NCI-H226 (cell line): ENCODE measurements around the gene RHOXF2.
"Not testable (repeated sequence)": the region's sequence is repeated elsewhere in the genome, so short reads cannot be mapped to it uniquely, and the experiment has no call there.

Experiments used
- DNase-seq: peaks from one replicate; pipeline ENCODE4 v3.0.0-alpha.2; 2015

Gene RHOXF2, protein sequence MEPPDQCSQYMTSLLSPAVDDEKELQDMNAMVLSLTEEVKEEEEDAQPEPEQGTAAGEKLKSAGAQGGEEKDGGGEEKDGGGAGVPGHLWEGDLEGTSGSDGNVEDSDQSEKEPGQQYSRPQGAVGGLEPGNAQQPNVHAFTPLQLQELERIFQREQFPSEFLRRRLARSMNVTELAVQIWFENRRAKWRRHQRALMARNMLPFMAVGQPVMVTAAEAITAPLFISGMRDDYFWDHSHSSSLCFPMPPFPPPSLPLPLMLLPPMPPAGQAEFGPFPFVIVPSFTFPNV

DNA sequence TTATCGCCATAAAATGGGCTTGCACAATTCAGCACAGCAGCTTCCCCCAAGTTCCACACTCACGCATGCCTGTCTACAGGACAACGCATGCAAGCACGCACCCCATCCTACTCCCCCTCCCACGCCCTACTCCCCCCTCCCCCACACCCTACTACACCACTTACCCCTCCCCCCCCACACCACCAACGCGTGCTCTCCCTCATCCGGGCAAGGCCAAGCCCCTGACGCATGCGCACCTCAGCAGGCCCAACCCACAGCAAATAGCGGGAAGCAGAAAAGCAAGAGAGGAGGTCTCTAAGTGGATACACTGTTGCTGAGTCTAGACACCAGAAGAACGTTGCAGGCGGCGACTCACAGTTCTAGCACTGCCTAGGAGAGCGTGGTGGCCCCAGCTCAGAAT lies at the start of gene RHOXF2:
Gene RHOXF2 (plus strand): TSS at position 301 of the 400 bp plus-strand sequence. CDS start 138 bp downstream, outside the sequence.
- DNase-seq, result not testable (repeated sequence)

DNA sequence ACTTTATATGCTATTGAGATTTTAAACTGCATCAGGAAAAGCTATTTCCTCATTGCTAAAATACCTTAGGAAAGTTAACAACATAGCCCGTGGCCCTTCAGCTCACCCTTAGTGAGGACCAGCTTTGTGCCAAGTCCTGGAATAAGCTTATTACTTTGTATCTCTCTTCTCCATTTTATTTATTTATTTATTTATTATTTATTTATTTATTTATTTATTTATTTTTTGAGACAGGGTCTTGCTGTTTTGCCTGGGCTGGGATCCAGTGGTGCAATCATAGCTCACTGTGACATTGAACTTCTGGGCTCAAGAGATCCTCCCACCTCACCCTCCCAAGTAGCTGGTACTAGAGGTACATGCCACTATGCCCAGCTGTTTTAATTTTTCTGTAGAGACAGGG lies 49.0 kb upstream of the RHOXF2 start:
- DNase-seq, result no peak

DNA sequence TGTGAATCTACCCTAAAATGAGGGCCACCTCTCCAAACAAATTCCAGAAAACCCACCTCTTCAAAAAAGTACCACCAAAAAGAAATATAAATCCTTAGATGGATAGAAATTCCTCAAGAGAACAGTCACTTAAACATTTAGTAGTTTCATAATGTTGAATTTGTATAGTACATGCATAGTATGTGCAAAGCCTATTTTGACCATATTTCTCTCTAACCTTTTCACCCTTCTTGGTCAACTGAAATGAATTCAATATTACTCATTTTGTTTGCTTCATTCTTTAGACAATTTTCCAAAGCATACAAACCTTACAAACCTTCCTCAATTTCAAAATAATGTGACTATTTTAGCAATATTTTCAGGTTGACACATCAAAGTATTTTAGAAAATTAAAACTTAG lies 46.8 kb upstream of the RHOXF2 start:
- DNase-seq, result no peak

DNA sequence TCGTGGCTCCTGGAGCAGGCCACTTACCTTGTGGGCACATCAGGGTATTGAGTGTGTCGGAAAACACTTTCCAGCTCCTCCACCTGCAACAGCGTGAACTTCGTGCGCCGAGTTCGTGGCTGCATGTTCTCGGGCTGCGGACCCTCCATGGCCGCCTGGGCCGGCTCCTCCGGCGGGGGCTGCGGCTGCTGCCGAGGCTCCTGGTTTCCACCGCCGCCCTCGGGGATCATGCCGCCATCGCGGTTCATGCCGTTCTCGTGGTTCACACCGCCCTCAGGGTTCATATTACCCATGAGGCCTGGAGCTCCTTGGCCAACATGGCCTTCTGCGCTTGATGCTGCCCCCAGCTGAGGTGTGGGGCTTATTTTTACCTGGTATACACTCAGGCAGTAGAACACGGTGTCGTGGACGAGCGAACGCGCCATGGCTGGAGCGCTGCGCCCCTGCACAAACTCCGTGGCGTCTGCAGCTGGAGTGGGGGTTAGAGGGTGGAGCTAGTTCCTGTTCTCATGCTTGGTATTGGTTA lies 42.9 kb upstream of the RHOXF2 start, which contains the start of gene RHOXF1:
Gene RHOXF1 (minus strand): TSS at position 476 of the 526 bp plus-strand sequence. CDS start 51 bp downstream, at position 425.
- no peak for DNase-seq

DNA sequence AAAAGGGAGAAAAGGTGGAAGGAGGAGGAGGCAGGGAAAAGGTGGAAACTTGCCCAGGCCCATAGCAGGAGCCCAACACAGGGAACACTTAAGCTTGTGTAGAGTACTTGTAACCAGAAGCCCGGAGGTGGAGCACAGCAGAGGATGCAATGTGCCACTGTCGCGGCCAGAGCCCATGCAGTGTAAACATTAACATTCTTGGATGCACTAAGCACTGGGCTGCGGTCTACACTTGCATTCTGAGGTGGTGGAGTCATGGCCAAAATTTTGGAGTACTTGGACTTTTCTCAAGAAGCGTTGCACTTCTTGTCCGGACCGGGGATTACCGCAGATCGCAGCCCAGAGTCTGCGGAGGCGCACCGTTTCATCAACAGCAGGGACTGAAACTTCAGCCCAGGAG lies 38.2 kb upstream of the RHOXF2 start:
- no peak for DNase-seq

GRCh38 chrX:120125444-120125843 lies 33.0 kb upstream of the RHOXF2 start:
- no peak for DNase-seq

GRCh38 chrX:120128306-120128846 lies 30.0 kb upstream of the RHOXF2 start:
- DNase-seq, result not testable (repeated sequence)

DNA sequence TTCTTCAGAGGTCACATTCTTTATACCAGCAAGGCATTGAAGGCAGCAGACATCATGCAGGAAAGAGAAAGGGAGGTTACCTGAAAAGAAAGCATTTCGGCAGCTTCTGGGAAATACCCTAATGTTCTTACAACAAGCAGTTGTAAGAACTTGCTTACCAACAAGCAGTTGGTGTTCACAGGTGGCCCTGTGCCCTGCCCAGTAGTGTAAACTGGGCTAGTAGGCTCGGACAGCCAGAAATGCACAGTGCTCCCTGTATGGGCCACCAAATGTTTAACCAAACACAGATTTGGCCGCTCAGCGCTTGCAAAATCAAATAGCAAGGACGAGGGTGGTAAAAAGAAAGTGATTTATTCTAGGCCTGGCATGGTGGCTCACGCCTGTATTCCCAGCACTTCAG lies 22.3 kb upstream of the RHOXF2 start:
- no peak for DNase-seq

DNA sequence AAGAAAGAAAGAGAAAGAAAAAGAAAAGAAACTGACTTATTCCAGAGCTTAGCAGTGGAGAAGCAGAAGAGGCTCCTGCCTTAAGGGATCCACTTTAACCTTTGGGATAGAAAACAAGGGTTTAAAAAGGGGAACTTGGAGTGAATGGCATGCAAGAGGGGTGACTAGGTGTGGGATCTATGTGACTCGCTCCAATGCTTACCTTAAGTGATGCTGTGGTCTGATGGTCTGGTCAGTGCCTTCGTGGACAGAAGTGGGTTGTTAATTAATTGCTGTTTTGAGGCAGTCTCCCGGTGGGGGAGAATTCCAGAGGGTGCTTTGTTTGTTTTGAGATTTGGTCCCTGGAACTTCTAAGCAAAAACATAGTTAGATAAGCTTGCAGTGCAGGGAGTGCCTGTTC lies 21.6 kb upstream of the RHOXF2 start:
- no peak for DNase-seq

DNA sequence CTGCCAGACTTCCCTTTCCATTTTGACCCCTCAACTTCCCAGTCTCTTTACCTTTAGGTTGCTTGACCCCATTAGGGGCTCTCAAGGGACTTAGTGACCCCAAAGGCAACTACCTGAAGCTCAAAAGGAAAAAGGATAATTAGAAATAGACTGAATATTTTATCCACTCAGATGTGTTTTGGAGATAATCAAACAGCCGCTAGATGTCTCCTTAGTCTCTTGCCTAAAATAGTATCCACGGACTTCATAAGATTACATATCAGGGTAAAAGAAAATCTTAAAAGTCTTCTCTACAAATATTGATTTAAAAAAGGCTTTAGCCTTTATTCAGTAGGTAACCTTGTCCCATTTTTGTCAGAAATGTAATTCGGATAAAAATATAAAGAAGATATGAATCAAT lies 21.0 kb upstream of the RHOXF2 start:
- DNase-seq, result no peak

GRCh38 chrX:120140293-120140981 lies 18.0 kb upstream of the RHOXF2 start:
- no peak for DNase-seq

DNA sequence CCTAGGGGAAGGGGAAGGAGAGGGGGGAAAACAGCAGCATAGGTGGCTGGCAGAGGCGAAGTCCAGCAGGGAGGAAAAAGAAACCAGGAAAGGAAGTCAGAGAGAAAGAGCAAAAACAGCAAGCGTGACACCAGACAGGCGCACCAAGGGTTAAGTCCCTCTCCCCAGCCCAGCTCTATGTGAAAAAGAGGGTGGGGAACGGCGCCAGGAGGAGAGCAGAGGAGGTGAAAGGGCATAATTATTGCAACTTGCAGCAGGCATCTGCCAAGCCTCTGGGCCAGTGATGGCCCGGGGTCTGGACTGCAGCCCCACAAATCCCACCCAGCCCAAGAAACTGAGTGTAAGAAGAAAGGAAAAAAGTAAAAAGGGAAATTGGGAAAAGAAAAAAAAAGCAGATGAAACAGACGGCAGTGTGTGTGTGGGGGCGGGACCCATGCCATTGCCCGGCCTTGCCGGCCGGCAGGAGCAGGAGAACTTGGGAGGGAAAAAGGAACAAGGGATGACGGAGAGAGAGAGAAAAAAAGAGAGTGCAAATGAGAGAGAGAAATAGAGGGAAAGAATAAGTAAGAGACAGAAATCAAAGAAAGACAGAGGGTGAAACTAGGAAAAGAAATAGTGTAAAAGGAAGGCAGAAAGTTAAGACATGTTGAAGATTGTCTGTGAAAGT lies 14.1 kb upstream of the RHOXF2 start:
- DNase-seq, result no peak

- DNase-seq, result no peak
Observed at GRCh38 chrX:120145295-120145925, 13.0 kb upstream of the RHOXF2 start.

DNA sequence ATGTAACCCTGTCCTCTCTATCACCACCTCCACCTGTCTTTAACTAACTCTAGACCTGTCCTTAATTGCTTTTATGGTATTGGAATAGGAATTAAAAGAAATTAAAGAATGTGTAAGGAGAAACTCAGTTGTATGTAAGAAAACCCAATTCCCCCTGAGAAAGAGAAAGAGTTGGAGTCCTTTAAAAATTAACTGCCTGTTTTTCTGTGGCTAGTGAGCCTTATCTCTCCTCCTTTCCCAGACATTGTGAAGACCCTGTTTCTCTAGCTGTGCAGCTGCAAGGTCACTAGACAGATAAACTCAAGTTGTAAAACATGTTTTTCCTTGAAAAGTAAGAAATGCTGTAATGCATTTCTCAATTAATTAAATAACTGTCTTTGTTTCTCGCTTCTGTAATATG lies 12.1 kb upstream of the RHOXF2 start:
- not testable (repeated sequence) for DNase-seq

- DNase-seq, result no peak
Observed at GRCh38 chrX:120147537-120147936, 10.9 kb upstream of the RHOXF2 start.

DNA sequence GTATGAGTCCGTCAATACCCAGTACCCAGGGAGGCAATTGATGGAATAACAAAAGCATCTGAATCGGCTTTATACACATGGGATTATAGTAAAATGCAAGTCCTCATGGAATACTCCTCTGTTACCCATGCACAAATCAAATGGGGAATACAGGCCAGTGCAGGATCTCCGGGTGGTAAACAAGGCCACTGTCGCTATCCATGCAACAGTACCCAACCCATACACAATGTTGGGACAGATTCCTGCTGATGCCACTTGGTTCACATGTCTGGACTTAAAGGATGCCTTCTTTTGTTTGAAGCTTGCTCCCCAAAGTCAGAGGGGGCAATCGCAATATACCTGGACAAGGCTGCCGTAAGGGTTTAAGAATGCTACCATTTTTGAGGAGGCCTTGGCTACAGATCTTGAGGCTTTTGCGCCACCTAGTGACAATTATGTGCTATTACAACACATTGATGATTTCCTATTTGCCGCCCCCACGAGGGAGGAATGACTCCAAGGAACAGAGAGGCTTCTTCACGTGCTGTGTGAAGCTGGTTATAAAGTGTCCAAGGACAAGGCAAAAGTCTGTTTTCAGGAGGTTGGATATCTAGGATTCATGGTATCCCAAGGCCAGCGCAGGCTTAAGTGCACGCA lies 8.2 kb upstream of the RHOXF2 start:
- not testable (repeated sequence) for DNase-seq

- not testable (repeated sequence) for DNase-seq
Observed at GRCh38 chrX:120159086-120159485, 673 bp downstream of the RHOXF2 start.

GRCh38 chrX:120193254-120193653 lies 34.8 kb downstream of the RHOXF2 start:
- not testable (repeated sequence) for DNase-seq

- not testable (repeated sequence) for DNase-seq
Observed at GRCh38 chrX:120193720-120194119, 35.3 kb downstream of the RHOXF2 start.

GRCh38 chrX:120195786-120196185 lies 37.4 kb downstream of the RHOXF2 start:
- DNase-seq, result not testable (repeated sequence)

- DNase-seq, result not testable (repeated sequence)
Observed at GRCh38 chrX:120196626-120197283, 38.3 kb downstream of the RHOXF2 start.

DNA sequence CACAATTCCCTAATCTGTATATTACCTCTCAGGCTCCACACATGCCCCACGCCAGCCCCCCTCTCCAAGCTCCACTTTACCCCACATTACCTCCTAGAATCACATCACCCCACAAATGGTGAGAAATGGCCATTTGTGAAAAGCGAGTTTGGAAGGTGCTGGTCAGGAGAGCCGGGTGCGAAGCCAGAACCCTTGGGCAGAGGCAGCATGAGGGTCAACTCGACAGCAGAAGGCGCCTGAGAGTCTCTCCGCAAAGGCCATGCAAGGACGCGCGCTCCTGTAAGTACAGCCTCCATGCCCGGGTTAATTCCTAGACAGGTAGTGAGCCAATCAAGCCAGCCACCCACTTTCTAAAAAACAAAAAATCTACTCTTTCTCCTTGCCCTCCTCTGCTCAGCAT lies 42.4 kb downstream of the RHOXF2 start:
- DNase-seq, result no peak
